Subcutaneous abdominal adipose tissue (tissue), 5 donors: ENCODE results near the gene FARS2.

Source experiments
- H3K27ac ChIP-seq: one replicate; pipeline ENCODE4 v1.7.0; 2013; ENCODE audit warnings: low read depth, mild to moderate bottlenecking, inconsistent platforms, low read length, moderate library complexity
- H3K27me3 ChIP-seq, 5 donors: one replicate each; pipeline ENCODE4 v1.7.0; 2013; ENCODE audit warnings: low read length in 5 of 5, inconsistent platforms in 1 of 5; ENCODE audit not compliant: control insufficient read depth in 5 of 5, insufficient read depth in 4 of 5
- H3K36me3 ChIP-seq, 5 donors: one replicate each; pipeline ENCODE4 v1.7.0; 2013; ENCODE audit warnings: low read length in 5 of 5; ENCODE audit not compliant: control insufficient read depth in 5 of 5, insufficient read depth in 5 of 5
- H3K4me1 ChIP-seq, 5 donors: one replicate each; pipeline ENCODE4 v1.7.0; 2013; ENCODE audit warnings: low read length in 5 of 5, mild to moderate bottlenecking in 3 of 5, moderate library complexity in 1 of 5; ENCODE audit not compliant: control insufficient read depth in 5 of 5, insufficient read depth in 5 of 5
- H3K4me3 ChIP-seq, 5 donors: one replicate each; pipeline ENCODE4 v1.7.0; 2013; ENCODE audit warnings: low read length in 5 of 5, low read depth in 1 of 5
- H3K9ac ChIP-seq, 5 donors: one replicate each; pipeline ENCODE4 v1.7.0; 2013; ENCODE audit warnings: low read length in 5 of 5, mild to moderate bottlenecking in 4 of 5, moderate library complexity in 3 of 5
- H3K9me3 ChIP-seq, 5 donors: one replicate each; pipeline ENCODE4 v1.7.0; 2013; ENCODE audit warnings: low read length in 5 of 5; ENCODE audit not compliant: control insufficient read depth in 5 of 5
- donor health status: healthy.
- donor health status: healthy.
- donor health status: healthy.
- donor health status: healthy.
- donor health status: healthy.

FARS2 gene

DNA sequence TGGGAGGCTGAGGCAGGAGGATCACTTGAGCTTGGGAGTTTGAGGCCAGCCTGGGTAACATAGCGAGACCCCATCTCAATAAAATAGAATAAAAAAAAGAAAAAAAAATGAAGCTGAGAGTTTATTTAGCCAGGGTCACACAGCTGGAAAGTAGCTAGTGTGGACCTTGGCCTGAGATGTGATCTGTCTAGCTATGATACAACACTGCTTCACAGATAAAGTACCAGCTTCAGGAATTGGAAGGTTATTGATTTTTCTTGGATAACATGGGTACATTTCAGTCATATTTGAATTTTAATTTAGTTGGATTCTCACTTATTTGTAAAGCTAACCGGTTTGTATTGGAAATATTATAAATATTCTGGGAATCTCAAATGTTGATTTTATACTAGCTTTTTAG lies 5.1 kb downstream of the FARS2 start:
- Histone ChIP-seq H3K36me3 (peaks cover 0 to 2% (median 0%) of the 10 kb centered on the region in 5 donors), H3K9me3 (no peaks in the 10 kb centered on the region), H3K4me3 (no peak overlapping the region), H3K27ac (no peak overlapping the region), H3K27me3 (no peaks in the 10 kb centered on the region), H3K9ac (no peak overlapping the region), H3K4me1 (peaks cover 0 to 13% (median 11%) of the 10 kb centered on the region in 5 donors)

DNA sequence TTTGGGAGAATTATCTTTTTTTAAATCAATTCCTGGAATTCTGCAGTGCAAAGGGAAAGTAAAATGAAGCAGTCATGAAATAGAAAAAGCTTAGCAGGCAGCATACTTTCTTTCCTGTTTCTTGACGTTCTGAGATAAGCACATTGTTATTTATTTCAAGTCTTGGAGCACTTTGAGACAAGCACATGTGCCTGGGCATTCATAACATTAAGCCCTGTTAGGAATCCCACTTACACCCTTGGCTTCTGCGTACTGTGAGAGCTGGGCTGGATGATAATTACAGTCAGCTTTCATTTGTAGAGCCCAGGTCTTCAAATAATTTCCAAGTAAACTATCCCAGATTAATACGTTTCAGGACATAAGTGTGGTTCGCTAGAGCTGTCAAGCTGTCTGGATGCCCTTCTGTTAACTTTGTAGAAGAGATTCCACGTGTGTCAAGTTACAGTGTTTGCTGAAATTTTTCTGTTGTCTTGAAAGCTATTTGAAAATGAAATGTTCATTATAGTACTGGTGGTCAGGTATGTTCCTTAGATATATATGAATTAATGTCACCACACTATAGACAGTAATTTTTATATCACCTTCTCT lies 8.9 kb downstream of the FARS2 start:
- Histone ChIP-seq H3K36me3 (peaks cover 0 to 2% (median 0%) of the 10 kb centered on the region in 5 donors), H3K4me3 (no peak overlapping the region), H3K4me1 (no peaks in the 10 kb centered on the region), H3K9ac (no peak overlapping the region), H3K9me3 (no peaks in the 10 kb centered on the region), H3K27me3 (no peaks in the 10 kb centered on the region), H3K27ac (no peak overlapping the region)

DNA sequence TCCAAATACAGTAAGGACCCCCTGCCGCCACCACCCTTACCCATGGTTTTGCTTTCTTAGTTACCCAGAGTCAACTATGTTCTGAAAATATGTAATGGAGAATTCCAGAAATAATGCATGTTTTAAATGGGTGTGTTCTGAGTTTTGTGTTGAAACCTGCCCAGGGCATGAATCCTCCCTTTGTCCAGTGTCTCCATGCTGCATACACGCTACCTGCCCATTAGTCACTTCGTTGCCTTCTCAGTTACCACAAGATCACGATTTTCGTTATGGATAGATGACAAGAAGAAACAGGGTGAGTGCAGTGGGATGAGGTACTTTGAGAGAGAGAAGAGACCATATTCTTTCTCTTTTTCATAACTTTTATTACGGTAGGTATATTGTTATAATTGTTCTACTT lies 10.6 kb downstream of the FARS2 start:
- Histone ChIP-seq H3K9ac (no peak overlapping the region), H3K27me3 (no peaks in the 10 kb centered on the region), H3K9me3 (no peaks in the 10 kb centered on the region), H3K4me3 (no peak overlapping the region), H3K27ac (no peak overlapping the region), H3K4me1 (no peaks in the 10 kb centered on the region), H3K36me3 (peaks cover 0 to 2% (median 0%) of the 10 kb centered on the region in 5 donors)

DNA sequence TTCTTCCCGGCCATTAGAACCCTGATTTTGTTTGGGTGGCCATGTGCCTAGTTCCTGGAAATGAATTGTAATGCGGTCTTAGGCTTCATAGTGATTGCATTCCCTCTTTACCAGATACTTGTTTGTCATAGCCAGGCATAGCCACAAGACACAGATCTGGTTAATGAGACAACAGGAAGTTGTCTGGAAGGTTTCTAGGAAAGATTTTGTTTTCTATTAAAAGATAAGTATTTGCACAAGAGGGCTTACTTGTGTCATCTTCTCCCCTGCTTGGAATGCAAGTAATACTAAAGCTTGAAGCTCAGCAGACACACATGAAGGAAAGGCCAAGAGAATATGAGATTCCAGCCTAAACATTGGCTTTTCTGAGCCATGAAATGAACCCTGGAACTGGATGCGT lies 12.9 kb downstream of the FARS2 start:
- Histone ChIP-seq H3K9me3 (no peaks in the 10 kb centered on the region), H3K4me3 (no peak overlapping the region), H3K4me1 (no peaks in the 10 kb centered on the region), H3K36me3 (peaks cover 0 to 2% (median 0%) of the 10 kb centered on the region in 5 donors), H3K27ac (no peak overlapping the region), H3K27me3 (no peaks in the 10 kb centered on the region), H3K9ac (no peak overlapping the region)

DNA sequence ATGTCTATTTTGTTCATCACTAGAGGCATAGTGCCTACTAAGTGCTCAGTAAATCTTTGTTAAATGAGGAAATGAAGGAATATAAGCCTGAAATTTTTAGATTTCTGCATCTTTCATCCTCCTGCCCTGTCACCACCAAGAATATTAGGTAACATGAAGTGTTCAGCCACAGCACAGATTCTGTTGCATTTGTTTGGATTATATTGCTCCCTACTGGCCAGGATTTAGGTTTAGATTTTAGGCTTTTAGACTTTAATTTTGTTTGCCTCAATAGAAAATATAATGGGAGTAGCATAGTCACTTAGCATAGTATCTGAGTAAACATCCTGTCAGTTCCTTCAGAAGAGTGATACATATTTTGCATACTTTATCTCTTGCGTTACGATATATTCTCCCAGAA lies 14.2 kb downstream of the FARS2 start:
- H3K4me3 ChIP-seq: no peak overlapping the region
- no peak overlapping the region for H3K9ac ChIP-seq
- H3K36me3 ChIP-seq: peaks cover 0 to 3% (median 2%) of the 10 kb centered on the region in 5 donors
- H3K27me3 ChIP-seq: no peaks in the 10 kb centered on the region
- no peaks in the 10 kb centered on the region for H3K9me3 ChIP-seq
- no peaks in the 10 kb centered on the region for H3K4me1 ChIP-seq
- no peak overlapping the region for H3K27ac ChIP-seq

DNA sequence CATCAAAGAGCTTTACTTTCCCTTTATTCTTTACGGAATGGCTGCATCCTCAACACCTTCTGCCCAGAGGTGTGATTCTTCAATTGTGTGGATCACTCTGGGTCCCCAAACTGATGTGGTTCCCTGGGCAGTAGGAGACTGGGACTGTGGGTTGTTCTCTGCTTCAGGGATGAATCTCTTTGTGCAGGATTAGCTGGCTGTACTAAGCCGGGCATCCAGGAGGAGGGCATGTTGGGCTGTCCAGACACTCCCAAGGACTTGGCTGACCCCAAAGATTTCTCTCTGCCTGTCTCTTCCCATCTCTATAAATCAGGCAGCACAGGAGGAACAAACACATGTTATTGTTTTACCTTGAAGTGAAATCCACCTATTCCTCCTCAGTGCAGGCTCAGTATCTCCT lies 15.3 kb downstream of the FARS2 start:
- H3K4me3 ChIP-seq: no peak overlapping the region
- no peaks in the 10 kb centered on the region for H3K4me1 ChIP-seq
- no peak overlapping the region for H3K9ac ChIP-seq
- H3K27ac ChIP-seq: no peak overlapping the region
- no peaks in the 10 kb centered on the region for H3K9me3 ChIP-seq
- H3K36me3 ChIP-seq: peaks cover 0 to 3% (median 2%) of the 10 kb centered on the region in 5 donors
- H3K27me3 ChIP-seq: no peaks in the 10 kb centered on the region

DNA sequence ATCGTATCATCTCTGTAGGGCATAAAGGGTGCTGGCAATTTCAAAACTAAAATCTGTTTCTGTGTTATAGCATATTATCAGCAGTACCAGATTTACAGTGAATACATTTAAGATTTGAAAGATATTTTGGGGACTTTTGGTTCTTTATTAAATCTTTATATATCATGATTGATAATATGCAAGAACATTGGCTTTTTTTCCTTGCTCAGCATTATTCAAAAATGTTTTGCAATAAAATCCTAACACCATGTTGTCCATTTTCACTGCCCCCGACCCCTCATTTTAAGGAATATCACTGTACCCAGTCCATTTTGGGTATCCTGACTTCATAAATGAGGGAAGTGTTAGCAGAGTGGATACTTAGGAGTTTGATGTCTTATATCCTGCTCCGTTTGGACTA lies 16.3 kb downstream of the FARS2 start:
- no peaks in the 10 kb centered on the region for H3K9me3 ChIP-seq
- H3K4me1 ChIP-seq: no peaks in the 10 kb centered on the region
- no peak overlapping the region for H3K9ac ChIP-seq
- H3K36me3 ChIP-seq: peaks cover 0 to 3% (median 2%) of the 10 kb centered on the region in 5 donors
- H3K27ac ChIP-seq: no peak overlapping the region
- H3K4me3 ChIP-seq: no peak overlapping the region
- H3K27me3 ChIP-seq: no peaks in the 10 kb centered on the region

DNA sequence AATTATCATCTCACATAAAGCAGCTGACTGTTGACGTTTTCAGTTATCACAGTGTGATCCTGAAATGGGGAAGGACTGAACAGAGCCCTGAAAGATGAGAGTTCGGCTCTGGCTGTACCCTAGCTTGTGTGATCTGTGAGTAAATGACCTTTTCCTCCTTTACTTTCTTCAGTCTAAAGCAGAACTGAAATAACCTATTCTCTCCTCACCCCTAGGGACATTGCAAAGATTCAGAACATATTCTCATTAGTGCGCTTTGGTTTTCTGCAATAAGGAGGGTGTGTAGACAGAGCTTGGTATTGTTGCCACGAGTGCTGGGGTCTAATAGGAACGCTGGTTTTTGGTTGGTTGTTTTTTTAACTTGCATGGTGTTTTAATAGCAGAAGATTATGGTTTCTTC lies 16.7 kb downstream of the FARS2 start:
- no peak overlapping the region for H3K27ac ChIP-seq
- no peaks in the 10 kb centered on the region for H3K9me3 ChIP-seq
- H3K4me1 ChIP-seq: no peaks in the 10 kb centered on the region

DNA sequence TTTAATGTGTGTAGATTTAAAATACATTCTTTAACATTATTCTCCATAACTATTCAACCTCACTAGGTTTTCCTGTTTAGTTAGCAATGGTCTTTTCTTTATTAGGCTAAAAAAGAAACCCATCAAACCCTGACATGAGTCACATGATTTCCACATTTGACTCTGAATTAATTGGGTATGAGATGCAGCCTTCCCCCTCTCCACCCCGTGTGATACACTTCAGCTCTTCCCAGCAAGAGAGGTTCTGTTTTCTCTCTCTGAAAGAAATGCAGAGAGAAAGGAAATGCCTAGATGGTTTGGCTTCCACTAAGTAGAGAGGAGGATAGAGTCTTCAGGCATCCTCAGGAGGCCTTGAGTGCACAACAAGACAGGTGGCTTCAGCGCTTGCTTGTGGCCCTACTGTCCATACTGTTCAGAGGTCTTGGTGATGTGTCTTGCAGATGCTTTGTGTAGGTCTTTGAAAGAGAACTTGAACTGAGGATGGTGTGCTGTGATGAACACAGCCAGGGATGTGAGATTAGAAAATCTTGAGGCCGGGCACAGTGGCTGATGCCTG lies 17.3 kb downstream of the FARS2 start:
- no peak overlapping the region for H3K27ac ChIP-seq
- no peak overlapping the region for H3K4me3 ChIP-seq
- H3K4me1 ChIP-seq: no peaks in the 10 kb centered on the region
- H3K36me3 ChIP-seq: peaks cover 0 to 3% (median 2%) of the 10 kb centered on the region in 5 donors
- no peaks in the 10 kb centered on the region for H3K27me3 ChIP-seq
- no peak overlapping the region for H3K9ac ChIP-seq
- H3K9me3 ChIP-seq: no peaks in the 10 kb centered on the region

More for the DNA sequence above, 16.7 kb downstream of the FARS2 start:
- Histone ChIP-seq H3K9ac (no peak overlapping the region), H3K4me3 (no peak overlapping the region), H3K36me3 (peaks cover 0 to 3% (median 2%) of the 10 kb centered on the region in 5 donors), H3K27me3 (no peaks in the 10 kb centered on the region)

DNA sequence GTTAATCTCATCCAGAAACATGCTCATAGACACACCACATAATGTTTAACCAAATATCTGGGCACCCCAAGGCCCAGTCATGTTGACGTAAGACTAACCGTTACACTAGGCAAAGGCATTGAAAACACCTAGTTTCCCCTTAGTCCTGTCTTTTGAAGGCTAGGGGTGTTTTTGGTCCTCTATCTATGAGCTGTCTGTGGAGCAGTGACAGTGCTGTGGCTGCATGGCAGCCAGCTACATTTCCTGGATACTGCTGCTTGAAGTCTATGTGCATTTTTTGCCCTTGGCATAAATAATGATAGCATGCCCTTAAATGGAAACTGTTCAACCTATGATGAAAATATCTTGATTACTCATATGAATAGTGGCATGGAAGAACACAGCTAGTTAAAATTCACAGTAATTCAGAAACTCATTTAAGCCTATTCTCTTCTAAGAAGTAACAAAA lies 18.6 kb downstream of the FARS2 start:
- no peaks in the 10 kb centered on the region for H3K27me3 ChIP-seq
- no peak overlapping the region for H3K27ac ChIP-seq
- H3K4me3 ChIP-seq: no peak overlapping the region
- H3K9ac ChIP-seq: no peak overlapping the region
- no peaks in the 10 kb centered on the region for H3K4me1 ChIP-seq
- H3K36me3 ChIP-seq: peaks cover 0 to 3% (median 0%) of the 10 kb centered on the region in 5 donors
- H3K9me3 ChIP-seq: no peaks in the 10 kb centered on the region
